Neural crest cell (in vitro differentiated cells): ENCODE data around the gene TEX50. TPM values are rescaled to one million over a fixed set of nuclear protein-coding genes. Genes with fewer than 3 reads are reported as not detected.
"Not testable (repeated sequence)": the region's sequence is repeated elsewhere in the genome, so short reads cannot be mapped to it uniquely, and the experiment has no call there.

Experiments used
- DNase-seq: peaks from one replicate; pipeline ENCODE4 v3.0.0; 2021; ENCODE audit warnings: low read depth, mixed read lengths, low spot score
- H3K27ac Mint-ChIP-seq: one replicate; pipeline ENCODE4 v1.8.0; 2021; ENCODE audit warnings: mild to moderate bottlenecking, mixed read lengths; ENCODE audit not compliant: unreplicated experiment
- H3K27me3 Mint-ChIP-seq: 2 replicates; pipeline ENCODE4 v1.8.0; 2021; ENCODE audit warnings: low read depth, mild to moderate bottlenecking, mixed read lengths
- H3K36me3 Mint-ChIP-seq: 2 replicates; pipeline ENCODE4 v1.8.0; 2021; ENCODE audit warnings: low read depth, mild to moderate bottlenecking, mixed read lengths
- H3K4me1 Mint-ChIP-seq: 2 replicates; pipeline ENCODE4 v1.8.0; 2021; ENCODE audit warnings: mixed read lengths
- H3K4me3 Mint-ChIP-seq: one replicate; pipeline ENCODE4 v1.8.0; 2021; ENCODE audit warnings: mild to moderate bottlenecking, mixed read lengths
- H3K9me3 Mint-ChIP-seq: 2 replicates; pipeline ENCODE4 v1.8.0; 2021; ENCODE audit warnings: mixed read lengths
- CTCF ChIP-seq: fragments of 200-600 bp; sonication (generic); conservative IDR thresholded peaks from 2 replicates; pipeline ENCODE4 v1.5.0; 2021; ENCODE audit warnings: antibody characterized with exemption, mild to moderate bottlenecking
- total RNA-seq: library from RNA; stranded (reverse); gene quantifications from 2 replicates; pipeline ENCODE4 v1.2.1, GENCODE V29; 2021

Gene TEX50
- total RNA-seq, 1 donor from 2014 or later = not detected

GRCh38 chr1:173608503-173609216, 26.5 kb upstream of the TEX50 start:
- H3K27ac Mint-ChIP-seq = no peak overlapping the region
- TF ChIP-seq CTCF = no peak
- no peaks in the 10 kb centered on the region for H3K4me1 Mint-ChIP-seq
- no peak overlapping the region for H3K4me3 Mint-ChIP-seq
- no peak for DNase-seq
- H3K36me3 Mint-ChIP-seq = peaks cover 4% of the 10 kb centered on the region
- H3K27me3 Mint-ChIP-seq = no peaks in the 10 kb centered on the region
- H3K9me3 Mint-ChIP-seq = peaks cover 5% of the 10 kb centered on the region

- H3K27me3 Mint-ChIP-seq, DNase-seq, H3K4me3 Mint-ChIP-seq, H3K4me1 Mint-ChIP-seq, H3K27ac Mint-ChIP-seq, H3K9me3 Mint-ChIP-seq, H3K36me3 Mint-ChIP-seq: not testable (repeated sequence)
These were observed 22.1 kb upstream of the TEX50 start for GRCh38 chr1:173613086-173613485.

- no peaks in the 10 kb centered on the region for H3K4me1 Mint-ChIP-seq
- DNase-seq = no peak
- peaks cover 21% of the 10 kb centered on the region for H3K36me3 Mint-ChIP-seq
- no peak overlapping the region for H3K4me3 Mint-ChIP-seq
- no peaks in the 10 kb centered on the region for H3K27me3 Mint-ChIP-seq
- no peak overlapping the region for H3K27ac Mint-ChIP-seq
- no peak for TF ChIP-seq CTCF
- peaks cover 9% of the 10 kb centered on the region for H3K9me3 Mint-ChIP-seq
These were observed 18.3 kb upstream of the TEX50 start for GRCh38 chr1:173616859-173617258.

GRCh38 chr1:173627269-173627668, 7.9 kb upstream of the TEX50 start:
- peaks cover 3% of the 10 kb centered on the region for H3K36me3 Mint-ChIP-seq
- H3K9me3 Mint-ChIP-seq = peaks cover 9% of the 10 kb centered on the region
- no peak overlapping the region for H3K27ac Mint-ChIP-seq
- no peak overlapping the region for H3K4me3 Mint-ChIP-seq
- TF ChIP-seq CTCF = no peak
- no peaks in the 10 kb centered on the region for H3K27me3 Mint-ChIP-seq
- H3K4me1 Mint-ChIP-seq = no peaks in the 10 kb centered on the region
- DNase-seq = no peak

GRCh38 chr1:173628888-173629287, 6.2 kb upstream of the TEX50 start:
- Mint-ChIP-seq H3K27ac (no peak overlapping the region), H3K36me3 (no peaks in the 10 kb centered on the region), H3K9me3 (peaks cover 6% of the 10 kb centered on the region), H3K27me3 (no peaks in the 10 kb centered on the region), H3K4me1 (no peaks in the 10 kb centered on the region), H3K4me3 (no peak overlapping the region)
- DNase-seq = no peak
- no peak for TF ChIP-seq CTCF

GRCh38 chr1:173637236-173638042, 2.3 kb downstream of the TEX50 start:
- not testable (repeated sequence) for H3K27me3 Mint-ChIP-seq, DNase-seq, H3K36me3 Mint-ChIP-seq, H3K27ac Mint-ChIP-seq, H3K4me1 Mint-ChIP-seq, H3K4me3 Mint-ChIP-seq
- peaks cover 13% of the 10 kb centered on the region for H3K9me3 Mint-ChIP-seq
